GM19239 (cell line): ENCODE data around the gene NAA38.
"Not testable (repeated sequence)": the region's sequence is repeated elsewhere in the genome, so short reads cannot be mapped to it uniquely, and the experiment has no call there.

ENCODE experiments used
- DNase-seq: peaks from one replicate; pipeline ENCODE4 v3.0.0; 2011; ENCODE audit warnings: low spot score; ENCODE audit not compliant: insufficient read length
- FAIRE-seq: peaks from 2 replicates; lab custom pipeline; 2011; peaks lifted over from hg19 to GRCh38; lab: Jason Lieb, UNC

NAA38 gene

GRCh38 chr17:7832431-7832830 lies 24.9 kb downstream of the NAA38 start:
- DNase-seq (no peak), FAIRE-seq (no peak)

- FAIRE-seq: no peak
- no peak for DNase-seq
These were observed 26.1 kb downstream of the NAA38 start for GRCh38 chr17:7831233-7831632.

GRCh38 chr17:7830616-7831015 lies 26.7 kb downstream of the NAA38 start:
- no peak for FAIRE-seq

GRCh38 chr17:7825206-7825990 lies 32.0 kb downstream of the NAA38 start:
- FAIRE-seq (no peak), DNase-seq (no peak)

More at GRCh38 chr17:7830616-7831015, 26.7 kb downstream of the NAA38 start:
- DNase-seq: no peak

GRCh38 chr17:7824021-7824924 lies 33.1 kb downstream of the NAA38 start:
- FAIRE-seq (no peak), DNase-seq (no peak)

GRCh38 chr17:7823581-7824001 lies 33.8 kb downstream of the NAA38 start:
- FAIRE-seq: no peak

GRCh38 chr17:7822126-7822525 lies 35.2 kb downstream of the NAA38 start:
- FAIRE-seq (no peak), DNase-seq (no peak)

More at GRCh38 chr17:7823581-7824001, 33.8 kb downstream of the NAA38 start:
- DNase-seq: no peak

GRCh38 chr17:7820231-7820630 lies 37.1 kb downstream of the NAA38 start:
- DNase-seq (no peak), FAIRE-seq (no peak)

GRCh38 chr17:7818746-7819645 lies 38.4 kb downstream of the NAA38 start:
- FAIRE-seq: no peak
- no peak for DNase-seq

GRCh38 chr17:7818026-7818425 lies 39.3 kb downstream of the NAA38 start:
- DNase-seq (no peak), FAIRE-seq (no peak)

GRCh38 chr17:7817643-7817964 lies 39.8 kb downstream of the NAA38 start:
- DNase-seq (no peak), FAIRE-seq (no peak)

- DNase-seq (no peak), FAIRE-seq (no peak)
These were observed 40.3 kb downstream of the NAA38 start for GRCh38 chr17:7816926-7817642.

GRCh38 chr17:7814969-7815368 lies 42.4 kb downstream of the NAA38 start:
- no peak for FAIRE-seq
- no peak for DNase-seq

- FAIRE-seq: no peak
- no peak for DNase-seq
These were observed 46.1 kb downstream of the NAA38 start for GRCh38 chr17:7811251-7811650.

- DNase-seq, FAIRE-seq: not testable (repeated sequence)
These were observed 47.5 kb downstream of the NAA38 start for GRCh38 chr17:7809791-7810343.

GRCh38 chr17:7809086-7809790 lies 48.1 kb downstream of the NAA38 start:
- FAIRE-seq (no peak), DNase-seq (no peak)

GRCh38 chr17:7807206-7807605 lies 50.2 kb downstream of the NAA38 start:
- FAIRE-seq (no peak), DNase-seq (no peak)
